ENCODE data around the gene KAT2A.

Gene KAT2A

GRCh38 chr17:42120161-42120769 is 902 bp downstream of the KAT2A start:
- H3K4me3 ChIP-seq (ENCODE audit: low read depth, low read length), result peak overlapping the region; percentile 62
- CTCF ChIA-PET, result interaction anchor here (0.6 to 25.6 kb wide), 16 partner anchors 8 to 407 kb away, joined by 3 to 451 read pairs (median 4); partner anchors contain the start of genes CNP, DHX58, DNAJC7 and NKIRAS2
- no peak for DNase-seq (ENCODE audit: low read depth, low spot score)
- POLR2A ChIA-PET, result no interaction called here
- TF ChIP-seq, protein P1, sequence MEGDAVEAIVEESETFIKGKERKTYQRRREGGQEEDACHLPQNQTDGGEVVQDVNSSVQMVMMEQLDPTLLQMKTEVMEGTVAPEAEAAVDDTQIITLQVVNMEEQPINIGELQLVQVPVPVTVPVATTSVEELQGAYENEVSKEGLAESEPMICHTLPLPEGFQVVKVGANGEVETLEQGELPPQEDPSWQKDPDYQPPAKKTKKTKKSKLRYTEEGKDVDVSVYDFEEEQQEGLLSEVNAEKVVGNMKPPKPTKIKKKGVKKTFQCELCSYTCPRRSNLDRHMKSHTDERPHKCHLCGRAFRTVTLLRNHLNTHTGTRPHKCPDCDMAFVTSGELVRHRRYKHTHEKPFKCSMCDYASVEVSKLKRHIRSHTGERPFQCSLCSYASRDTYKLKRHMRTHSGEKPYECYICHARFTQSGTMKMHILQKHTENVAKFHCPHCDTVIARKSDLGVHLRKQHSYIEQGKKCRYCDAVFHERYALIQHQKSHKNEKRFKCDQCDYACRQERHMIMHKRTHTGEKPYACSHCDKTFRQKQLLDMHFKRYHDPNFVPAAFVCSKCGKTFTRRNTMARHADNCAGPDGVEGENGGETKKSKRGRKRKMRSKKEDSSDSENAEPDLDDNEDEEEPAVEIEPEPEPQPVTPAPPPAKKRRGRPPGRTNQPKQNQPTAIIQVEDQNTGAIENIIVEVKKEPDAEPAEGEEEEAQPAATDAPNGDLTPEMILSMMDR (IDR thresholded peaks at IDR 0.05; ENCODE audit: insufficient read depth, low read length, missing control alignments), result no peak

- POLR2A ChIA-PET, result no interaction called here
- H3K4me3 ChIP-seq (ENCODE audit: low read depth, low read length), result no peak overlapping the region
These were observed 1.9 kb downstream of the KAT2A start for GRCh38 chr17:42119301-42119700.

GRCh38 chr17:42118545-42118944 is 2.6 kb downstream of the KAT2A start:
- POLR2A ChIA-PET, result no interaction called here
- CTCF ChIA-PET, result interaction anchor here (1.0 to 25.6 kb wide), 14 partner anchors 9 to 409 kb away, joined by 3 to 451 read pairs (median 8); partner anchors contain the start of genes CNP, DNAJC7, KCNH4 and NKIRAS2
- TF ChIP-seq, protein P1 (IDR thresholded peaks at IDR 0.05; ENCODE audit: insufficient read depth, low read length, missing control alignments), result peak; percentile 27
- no peak overlapping the region for H3K4me3 ChIP-seq (ENCODE audit: low read depth, low read length)
- no peak for DNase-seq (ENCODE audit: low read depth, low spot score)

More at GRCh38 chr17:42119301-42119700, 1.9 kb downstream of the KAT2A start:
- CTCF ChIA-PET, result interaction anchor here (1.0 to 25.6 kb wide), 15 partner anchors 8 to 164 kb away, joined by 3 to 451 read pairs (median 7); partner anchors contain the start of genes CNP, DHX58, DNAJC7 and KCNH4
- DNase-seq (ENCODE audit: low read depth, low spot score), result no peak
- TF ChIP-seq, protein P1 (IDR thresholded peaks at IDR 0.05; ENCODE audit: insufficient read depth, low read length, missing control alignments), result no peak

DNA sequence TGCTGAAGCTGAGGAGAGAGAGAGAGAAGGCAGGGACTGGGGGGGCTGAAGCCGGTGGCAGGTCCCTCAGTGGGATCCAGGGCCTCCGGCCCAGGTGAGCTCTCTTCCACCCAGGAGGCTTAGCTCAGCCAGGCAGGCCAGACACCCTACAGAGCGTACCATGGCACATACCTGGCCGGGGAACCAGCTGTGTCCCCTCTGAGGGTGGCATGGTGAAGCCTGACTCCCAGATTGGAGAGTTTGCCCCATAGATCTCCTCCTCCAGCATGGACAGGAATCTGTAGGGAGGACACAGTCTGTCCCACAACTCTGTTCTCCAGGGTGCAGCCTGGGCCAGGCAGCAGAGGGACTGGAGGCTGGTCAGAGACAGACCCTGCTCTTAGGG is 3.0 kb downstream of the KAT2A start:
- TF ChIP-seq, protein P1 (IDR thresholded peaks at IDR 0.05; ENCODE audit: insufficient read depth, low read length, missing control alignments), result no peak
- ChIA-PET POLR2A (no interaction called here), CTCF (interaction anchor here (0.9 to 25.6 kb wide), 14 partner anchors 9 to 409 kb away, joined by 3 to 451 read pairs (median 7); partner anchors contain the start of genes CNP, DNAJC7, KCNH4 and NKIRAS2)
- H3K4me3 ChIP-seq (ENCODE audit: low read depth, low read length), result no peak overlapping the region
- no peak for DNase-seq (ENCODE audit: low read depth, low spot score)

- TF ChIP-seq, protein P1 (IDR thresholded peaks at IDR 0.05; ENCODE audit: insufficient read depth, low read length, missing control alignments), result no peak
- ChIA-PET CTCF (interaction anchor here (0.6 to 25.6 kb wide), 18 partner anchors 10 to 410 kb away, joined by 3 to 451 read pairs (median 6); partner anchors contain the start of genes CNP, DNAJC7, KCNH4 and NKIRAS2), POLR2A (no interaction called here)
- no peak for DNase-seq (ENCODE audit: low read depth, low spot score)
- H3K4me3 ChIP-seq (ENCODE audit: low read depth, low read length), result no peak overlapping the region
These were observed 3.6 kb downstream of the KAT2A start for GRCh38 chr17:42117397-42118125.

All from AG04449 (cell line).